GM23248 (cell line): ENCODE measurements around the gene RIC8B. TPM values are rescaled to one million over a fixed set of nuclear protein-coding genes. Genes with fewer than 3 reads are reported as not detected.

Experiments
- DNase-seq: peaks from one replicate; pipeline ENCODE4 v3.0.0-alpha.2; 2015
- H2AFZ ChIP-seq: fragments of 200-600 bp; sonication (generic); 2 replicates; pipeline ENCODE4 v1.6.1; 2016; ENCODE audit warnings: antibody characterized with exemption
- H3F3A ChIP-seq: fragments of 200-600 bp; sonication (generic); 2 replicates; pipeline ENCODE4 v1.6.1; 2016; ENCODE audit warnings: mild to moderate bottlenecking, antibody characterized with exemption, mixed run types; ENCODE audit not compliant: insufficient read depth
- H3K27ac ChIP-seq: fragments of 200-600 bp; sonication (generic); 2 replicates; pipeline ENCODE4 v1.5.1; 2016; ENCODE audit warnings: mild to moderate bottlenecking
- H3K27me3 ChIP-seq: fragments of 200-600 bp; sonication (generic); replicated peaks from 2 replicates; pipeline ENCODE4 v1.6.1; 2016; ENCODE audit warnings: mild to moderate bottlenecking; ENCODE audit not compliant: insufficient read depth
- H3K36me3 ChIP-seq: fragments of 200-600 bp; sonication (generic); 2 replicates; pipeline ENCODE4 v1.6.1; 2016; ENCODE audit warnings: low read depth, mild to moderate bottlenecking
- H3K4me1 ChIP-seq: fragments of 200-600 bp; sonication (generic); 2 replicates; pipeline ENCODE4 v1.6.1; 2016; ENCODE audit warnings: mild to moderate bottlenecking; ENCODE audit not compliant: insufficient read depth
- H3K4me2 ChIP-seq: fragments of 200-600 bp; sonication (generic); one replicate; pipeline ENCODE4 v1.6.1; 2016; ENCODE audit warnings: mild to moderate bottlenecking; ENCODE audit not compliant: unreplicated experiment
- H3K4me3 ChIP-seq: fragments of 200-600 bp; sonication (generic); 2 replicates; pipeline ENCODE4 v1.5.1; 2016; ENCODE audit warnings: mild to moderate bottlenecking
- H3K79me2 ChIP-seq: fragments of 200-600 bp; sonication (generic); 2 replicates; pipeline ENCODE4 v1.6.1; 2016; ENCODE audit warnings: mild to moderate bottlenecking; ENCODE audit not compliant: insufficient read depth
- H3K9ac ChIP-seq: fragments of 200-600 bp; sonication (generic); 2 replicates; pipeline ENCODE4 v1.6.1; 2016; ENCODE audit warnings: mild to moderate bottlenecking
- H3K9me2 ChIP-seq: fragments of 200-600 bp; sonication (generic); 2 replicates; pipeline ENCODE4 v1.6.1; 2016; ENCODE audit warnings: mixed run types, mild to moderate bottlenecking, moderate library complexity; ENCODE audit not compliant: insufficient read depth
- H3K9me3 ChIP-seq: fragments of 200-600 bp; sonication (generic); one replicate; pipeline ENCODE4 v1.6.1; 2017; ENCODE audit warnings: low read depth
- H4K20me1 ChIP-seq: fragments of 200-600 bp; sonication (generic); 2 replicates; pipeline ENCODE4 v1.6.0; 2016; ENCODE audit not compliant: insufficient read depth
- EZH2 ChIP-seq: fragments of 200-600 bp; sonication (generic); IDR thresholded peaks from 2 replicates; pipeline ENCODE4 v1.6.1; 2018; ENCODE audit warnings: antibody characterized with exemption, mild to moderate bottlenecking; ENCODE audit not compliant: insufficient read depth, poor library complexity, severe bottlenecking
- EZH2phosphoT487 ChIP-seq: fragments of 200-600 bp; sonication (generic); IDR thresholded peaks from 2 replicates; pipeline ENCODE4 v1.6.1; 2018; ENCODE audit warnings: antibody characterized with exemption, moderate library complexity, mild to moderate bottlenecking, low read depth; ENCODE audit not compliant: insufficient read depth
- WGBS, 2 experiments: methylation state at CpG; one replicate each; pipeline ENCODE4 v1.1.6; 2015 to 2017; ENCODE audit warnings: low lambda C conversion rate in 2 of 2, low coverage in 1 of 2; ENCODE audit errors: missing lambda C conversion rate in 2 of 2; 5-methylcytosine and 5-hydroxymethylcytosine counted together
- in situ Hi-C: fragments of 300-500 bp; cut with MboI; formaldehyde crosslinking; loops from 2 replicates; pipeline ENCODE4 v1.15.0; 2020
- polyA plus RNA-seq: library from polyadenylated mRNA; unstranded; fragments of >200 nt; fragmentation: Nextera tagmentation; extraction: Ambion mirVana; gene quantifications from 2 replicates; pipeline ENCODE4 v1.2.1, GENCODE V29; 2016
- total RNA-seq: library from RNA; depleted of rRNA; stranded (reverse); fragments of >200 nt; shearing (Covaris generic); gene quantifications from 2 replicates; pipeline ENCODE4 v1.2.3, GENCODE V29; 2014

Gene RIC8B
- total and polyA plus RNA-seq, 2 experiments from 2014 or later, result 6.8 to 7.6 TPM

DNA sequence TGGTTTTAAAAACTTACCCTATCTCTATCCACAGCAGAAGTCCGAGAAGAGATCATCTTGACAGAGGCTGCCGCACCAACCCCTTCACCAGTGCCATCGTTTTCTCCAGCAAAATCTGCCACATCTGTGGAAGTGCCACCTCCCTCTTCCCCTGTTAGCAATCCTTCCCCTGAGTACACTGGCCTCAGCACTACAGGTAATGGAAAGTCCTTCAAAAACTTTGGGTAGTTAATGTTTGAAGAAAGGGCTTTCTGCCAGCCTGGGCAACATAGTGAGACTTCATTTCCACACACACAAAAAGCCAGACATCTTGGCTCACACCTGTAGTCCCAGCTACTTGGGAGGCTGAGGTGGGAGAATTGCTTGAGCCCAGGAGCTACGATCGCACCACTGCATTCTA, 41.6 kb upstream of the RIC8B start:
- H3K4me3 ChIP-seq, result no peak overlapping the region
- H3K4me1 ChIP-seq, result no peaks in the 10 kb centered on the region
- no peaks in the 10 kb centered on the region for H3K9me2 ChIP-seq
- no peaks in the 10 kb centered on the region for H3K36me3 ChIP-seq
- H3K27me3 ChIP-seq, result no peaks in the 10 kb centered on the region; the same call in 1 of the 2 replicates
- no peaks in the 10 kb centered on the region for H3K79me2 ChIP-seq
- TF ChIP-seq EZH2, result no peak
- TF ChIP-seq EZH2phosphoT487, result no peak
- in situ Hi-C loops, result no loop called here
- H3K27ac ChIP-seq, result no peak overlapping the region
- no peaks in the 10 kb centered on the region for H3F3A ChIP-seq
- 60 to 67% methylated on average over 5 of the region's 5 CpGs for WGBS, 2 experiments
- H2AFZ ChIP-seq, result no peak overlapping the region
- no peak for DNase-seq
- no peak overlapping the region for H3K4me2 ChIP-seq
- H4K20me1 ChIP-seq, result no peaks in the 10 kb centered on the region
- H3K9ac ChIP-seq, result no peak overlapping the region
- no peaks in the 10 kb centered on the region for H3K9me3 ChIP-seq

DNA sequence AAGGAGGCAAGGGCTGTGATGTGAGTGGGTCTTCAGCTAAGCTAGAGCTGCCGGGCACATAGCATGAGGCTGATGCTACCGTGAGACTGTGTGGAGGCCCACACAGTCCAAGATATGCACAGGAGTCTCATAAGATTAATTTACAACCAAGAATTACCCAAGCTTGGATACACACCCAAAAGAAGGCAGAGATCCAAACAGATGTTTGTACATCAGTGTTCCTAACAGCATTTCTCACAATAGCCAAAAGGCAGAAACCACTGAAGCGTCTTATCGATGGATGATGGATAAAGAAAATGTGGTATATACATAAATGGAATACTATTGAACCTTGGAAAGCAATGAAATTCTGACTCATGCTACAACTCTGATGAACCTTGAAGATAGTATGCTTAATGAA, 40.8 kb upstream of the RIC8B start:
- DNase-seq, result no peak
- H3K27me3 ChIP-seq, result no peaks in the 10 kb centered on the region; the same call in 1 of the 2 replicates
- no peak overlapping the region for H3K27ac ChIP-seq
- no peak overlapping the region for H3K9ac ChIP-seq
- H3F3A ChIP-seq, result no peaks in the 10 kb centered on the region
- H3K9me2 ChIP-seq, result no peaks in the 10 kb centered on the region
- H3K9me3 ChIP-seq, result no peaks in the 10 kb centered on the region
- no peak overlapping the region for H2AFZ ChIP-seq
- H4K20me1 ChIP-seq, result no peaks in the 10 kb centered on the region
- no peaks in the 10 kb centered on the region for H3K79me2 ChIP-seq
- in situ Hi-C loops, result no loop called here
- H3K4me3 ChIP-seq, result no peak overlapping the region
- WGBS, 2 experiments, result 32 to 34% methylated on average over 4 of the region's 4 CpGs
- no peak overlapping the region for H3K4me2 ChIP-seq
- no peaks in the 10 kb centered on the region for H3K4me1 ChIP-seq
- no peak for TF ChIP-seq EZH2phosphoT487
- TF ChIP-seq EZH2, result no peak
- H3K36me3 ChIP-seq, result no peaks in the 10 kb centered on the region

DNA sequence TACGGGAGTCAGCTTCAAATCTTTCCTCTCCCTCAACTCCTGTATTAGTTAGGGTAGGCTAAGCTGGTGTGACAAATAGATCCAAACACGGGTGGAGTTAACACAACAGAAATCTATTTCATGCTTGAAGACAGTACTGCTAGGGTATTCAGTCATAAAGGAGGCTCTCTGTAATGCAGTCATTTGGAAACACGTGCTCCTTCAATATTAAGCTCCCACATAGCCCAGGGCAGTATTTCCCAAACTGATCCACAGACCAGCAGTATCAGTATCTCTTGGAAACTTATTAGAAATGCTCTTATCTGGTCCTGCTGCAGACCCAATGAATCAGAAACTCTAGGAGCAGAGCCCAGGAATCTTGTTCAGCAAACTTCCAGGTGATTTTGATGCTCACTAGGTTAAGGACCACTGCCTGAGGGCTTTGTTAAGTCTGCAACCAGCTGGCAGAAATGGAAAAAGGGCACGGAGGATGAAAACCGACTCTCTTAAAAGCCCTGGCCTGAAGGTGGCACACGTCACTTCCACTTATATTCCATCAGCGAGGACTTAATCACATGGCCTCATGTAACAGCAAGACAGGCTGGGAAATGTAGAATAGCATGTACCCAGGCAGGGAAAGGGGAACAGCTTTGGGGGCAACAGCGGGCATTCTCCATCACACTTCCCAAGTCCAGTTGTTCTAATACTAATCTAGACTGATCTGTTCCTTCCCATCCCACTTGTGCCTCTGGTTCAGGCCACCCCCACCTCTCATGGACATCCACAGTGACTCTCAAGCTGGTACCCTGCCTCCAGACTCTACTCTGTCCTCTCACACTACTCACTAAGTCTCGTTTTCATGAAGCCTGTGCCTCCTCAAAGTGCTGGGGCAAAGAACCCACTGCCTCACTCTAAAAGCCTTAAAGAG, 38.2 kb upstream of the RIC8B start:
- H3K9ac ChIP-seq, result no peak overlapping the region
- no peak overlapping the region for H3K27ac ChIP-seq
- no peak overlapping the region for H2AFZ ChIP-seq
- H4K20me1 ChIP-seq, result no peaks in the 10 kb centered on the region
- H3K4me2 ChIP-seq, result no peak overlapping the region
- 29 to 30% methylated on average over 9 of the region's 9 CpGs for WGBS, 2 experiments
- no peak overlapping the region for H3K4me3 ChIP-seq
- peak; percentile 13 for DNase-seq
- H3K9me3 ChIP-seq, result no peaks in the 10 kb centered on the region
- no peaks in the 10 kb centered on the region for H3K36me3 ChIP-seq
- H3K27me3 ChIP-seq, result no peaks in the 10 kb centered on the region; the same call in 1 of the 2 replicates
- in situ Hi-C loops, result no loop called here
- no peaks in the 10 kb centered on the region for H3K79me2 ChIP-seq
- no peaks in the 10 kb centered on the region for H3F3A ChIP-seq
- no peak for TF ChIP-seq EZH2phosphoT487
- no peak for TF ChIP-seq EZH2
- H3K4me1 ChIP-seq, result no peaks in the 10 kb centered on the region
- H3K9me2 ChIP-seq, result no peaks in the 10 kb centered on the region

DNA sequence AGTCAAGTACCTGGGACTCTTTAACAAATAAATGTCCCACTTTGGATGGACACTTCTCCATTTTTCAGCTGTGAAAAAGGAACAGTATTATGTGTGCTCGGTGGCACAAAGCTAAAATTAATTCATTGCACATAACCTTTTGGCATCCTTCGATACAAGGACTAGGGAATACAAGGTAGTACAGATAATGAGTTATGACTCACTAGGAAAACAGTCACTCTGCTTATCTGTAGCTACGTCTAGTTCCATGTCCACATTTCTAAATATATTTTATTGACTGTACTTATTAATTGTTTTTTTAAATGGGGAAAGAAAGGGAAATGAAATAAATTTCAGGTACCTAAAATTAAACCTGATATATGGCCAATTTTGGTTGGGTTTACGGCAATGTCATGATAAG, 35.2 kb upstream of the RIC8B start:
- WGBS, 2 experiments, result 60 to 66% methylated on average over 4 of the region's 4 CpGs
- H3K4me2 ChIP-seq, result no peak overlapping the region

More for the DNA sequence above, 35.2 kb upstream of the RIC8B start:
- no peak overlapping the region for H2AFZ ChIP-seq
- no peaks in the 10 kb centered on the region for H3F3A ChIP-seq
- no peaks in the 10 kb centered on the region for H3K36me3 ChIP-seq
- no peaks in the 10 kb centered on the region for H3K9me2 ChIP-seq
- in situ Hi-C loops, result no loop called here
- no peaks in the 10 kb centered on the region; the same call in 1 of the 2 replicates for H3K27me3 ChIP-seq
- H4K20me1 ChIP-seq, result no peaks in the 10 kb centered on the region
- H3K79me2 ChIP-seq, result no peaks in the 10 kb centered on the region
- no peaks in the 10 kb centered on the region for H3K4me1 ChIP-seq
- no peak overlapping the region for H3K9ac ChIP-seq
- no peak for DNase-seq
- H3K27ac ChIP-seq, result no peak overlapping the region
- no peak overlapping the region for H3K4me3 ChIP-seq
- TF ChIP-seq EZH2phosphoT487, result no peak
- no peaks in the 10 kb centered on the region for H3K9me3 ChIP-seq
